GM04503 (cell line): ENCODE results near the gene GALNT18.

Source experiments
- DNase-seq: peaks from one replicate; pipeline ENCODE4 v3.0.0-alpha.2; 2012; ENCODE audit warnings: low read depth

Gene GALNT18

GRCh38 chr11:11268119-11268518 lies 353.7 kb downstream of the GALNT18 start:
- no peak for DNase-seq

GRCh38 chr11:11267312-11267711 lies 354.5 kb downstream of the GALNT18 start:
- DNase-seq = no peak

- DNase-seq = no peak
Observed at GRCh38 chr11:11265994-11266606, 355.7 kb downstream of the GALNT18 start.

- no peak for DNase-seq
Observed at GRCh38 chr11:11265320-11265719, 356.5 kb downstream of the GALNT18 start.

- no peak for DNase-seq
Observed at GRCh38 chr11:11263238-11264005, 358.4 kb downstream of the GALNT18 start.

GRCh38 chr11:11262171-11262920 lies 359.5 kb downstream of the GALNT18 start:
- DNase-seq = no peak

GRCh38 chr11:11261629-11262028 lies 360.2 kb downstream of the GALNT18 start:
- no peak for DNase-seq

GRCh38 chr11:11260903-11261302 lies 360.9 kb downstream of the GALNT18 start:
- DNase-seq = no peak

GRCh38 chr11:11253995-11254394 lies 367.8 kb downstream of the GALNT18 start:
- no peak for DNase-seq

GRCh38 chr11:11253497-11253896 lies 368.3 kb downstream of the GALNT18 start:
- no peak for DNase-seq

- no peak for DNase-seq
Observed at GRCh38 chr11:11252403-11252802, 369.4 kb downstream of the GALNT18 start.

- no peak for DNase-seq
Observed at GRCh38 chr11:11251394-11251970, 370.3 kb downstream of the GALNT18 start.

- no peak for DNase-seq
Observed at GRCh38 chr11:11250470-11250869, 371.3 kb downstream of the GALNT18 start.

GRCh38 chr11:11247576-11247975 lies 374.2 kb downstream of the GALNT18 start:
- no peak for DNase-seq

- DNase-seq = no peak
Observed at GRCh38 chr11:11247086-11247485, 374.7 kb downstream of the GALNT18 start.

- no peak for DNase-seq
Observed at GRCh38 chr11:11246166-11246565, 375.6 kb downstream of the GALNT18 start.

- DNase-seq = no peak
Observed at GRCh38 chr11:11245453-11245852, 376.4 kb downstream of the GALNT18 start.

GRCh38 chr11:11244470-11245080 lies 377.2 kb downstream of the GALNT18 start:
- DNase-seq = no peak

GRCh38 chr11:11243590-11244469 lies 378.0 kb downstream of the GALNT18 start:
- DNase-seq = peak; percentile 3

GRCh38 chr11:11243209-11243589 lies 378.6 kb downstream of the GALNT18 start:
- no peak for DNase-seq

- DNase-seq = no peak
Observed at GRCh38 chr11:11241284-11241683, 380.5 kb downstream of the GALNT18 start.
